ENCODE measurements around the gene SLC25A38.

- TF ChIP-seq CTCF (conservative IDR thresholded peaks at IDR 0.05): no peak
- TF ChIP-seq ZFX (IDR thresholded peaks at IDR 0.05): no peak
These were observed 36.2 kb upstream of the SLC25A38 start for GRCh38 chr3:39346785-39347585.

Measured in C4-2B (cell line).